RCC 7860 (cell line): Measurements from ENCODE around the gene PRSS8.
"Not testable (repeated sequence)": the region's sequence is repeated elsewhere in the genome, so short reads cannot be mapped to it uniquely, and the experiment has no call there.

Experiments
- DNase-seq: peaks from one replicate; pipeline ENCODE4 v3.0.0-alpha.2; 2015; ENCODE audit warnings: low spot score
- FAIRE-seq: peaks from 2 replicates; lab custom pipeline; 2012; peaks lifted over from hg19 to GRCh38; lab: Jason Lieb, UNC

Gene PRSS8

DNA sequence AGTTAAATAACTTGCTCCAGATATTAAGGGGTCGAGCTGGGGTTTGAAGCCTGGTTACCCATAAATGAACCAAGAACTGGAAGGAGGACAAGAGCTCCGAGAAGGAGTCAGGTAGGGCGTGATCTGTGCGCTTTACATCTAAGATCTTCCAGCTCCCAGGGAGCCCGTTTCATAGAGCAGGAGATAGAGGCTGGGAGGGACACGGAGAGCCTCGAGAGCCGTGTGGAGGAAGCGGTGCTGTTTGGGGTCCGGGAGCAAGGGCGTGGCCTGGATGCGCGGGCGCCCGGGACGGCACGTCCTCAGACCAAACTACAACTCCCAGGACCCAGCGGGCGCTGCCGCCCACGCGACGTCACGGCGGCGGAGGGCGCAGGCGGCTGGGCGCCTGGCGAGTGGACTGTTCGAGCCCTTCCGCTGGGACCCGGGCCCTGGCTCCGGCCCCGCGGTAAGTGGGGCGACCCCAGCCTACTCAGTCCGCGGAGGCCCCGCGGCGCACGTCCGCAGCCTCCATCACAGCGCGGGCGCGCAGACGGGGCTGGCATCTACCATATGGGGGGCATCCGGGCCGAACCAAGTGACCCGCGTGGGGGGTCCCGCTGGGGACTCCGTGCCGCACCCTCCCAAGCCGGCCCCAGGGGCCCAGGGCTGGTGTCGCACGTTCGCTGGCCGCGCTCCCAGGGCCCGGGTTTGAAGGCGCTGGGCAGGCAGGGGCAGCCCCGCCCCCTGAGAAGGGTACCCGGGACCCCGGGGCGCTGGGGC is 27.3 kb downstream of the PRSS8 start, which contains the start of gene BCKDK:
BCKDK (plus strand) TSS at position 352 of the 759 bp plus-strand sequence. CDS start 838 bp downstream, outside the sequence.
- FAIRE-seq (no peak), DNase-seq (peak; percentile 49)

DNA sequence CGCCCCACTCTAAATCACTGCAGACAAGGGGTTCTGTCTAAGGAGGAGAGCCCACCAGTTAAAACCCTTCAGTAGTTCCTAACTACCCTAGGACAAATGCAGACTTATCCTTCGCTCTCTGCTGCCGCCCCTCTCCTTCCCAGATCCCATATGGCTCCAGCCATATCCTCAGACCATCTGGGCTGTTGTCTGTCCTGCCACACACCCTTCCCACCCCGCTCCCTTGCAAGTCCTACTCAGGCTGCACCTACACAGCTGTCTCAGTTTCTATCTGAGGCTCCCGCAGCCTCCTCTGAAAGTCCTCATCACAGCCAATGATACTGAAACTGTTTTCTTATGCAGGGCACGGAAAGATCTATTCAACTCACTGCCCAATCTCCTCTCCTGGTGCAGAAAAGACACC is 28.1 kb downstream of the PRSS8 start:
- no peak for DNase-seq
- no peak for FAIRE-seq

DNA sequence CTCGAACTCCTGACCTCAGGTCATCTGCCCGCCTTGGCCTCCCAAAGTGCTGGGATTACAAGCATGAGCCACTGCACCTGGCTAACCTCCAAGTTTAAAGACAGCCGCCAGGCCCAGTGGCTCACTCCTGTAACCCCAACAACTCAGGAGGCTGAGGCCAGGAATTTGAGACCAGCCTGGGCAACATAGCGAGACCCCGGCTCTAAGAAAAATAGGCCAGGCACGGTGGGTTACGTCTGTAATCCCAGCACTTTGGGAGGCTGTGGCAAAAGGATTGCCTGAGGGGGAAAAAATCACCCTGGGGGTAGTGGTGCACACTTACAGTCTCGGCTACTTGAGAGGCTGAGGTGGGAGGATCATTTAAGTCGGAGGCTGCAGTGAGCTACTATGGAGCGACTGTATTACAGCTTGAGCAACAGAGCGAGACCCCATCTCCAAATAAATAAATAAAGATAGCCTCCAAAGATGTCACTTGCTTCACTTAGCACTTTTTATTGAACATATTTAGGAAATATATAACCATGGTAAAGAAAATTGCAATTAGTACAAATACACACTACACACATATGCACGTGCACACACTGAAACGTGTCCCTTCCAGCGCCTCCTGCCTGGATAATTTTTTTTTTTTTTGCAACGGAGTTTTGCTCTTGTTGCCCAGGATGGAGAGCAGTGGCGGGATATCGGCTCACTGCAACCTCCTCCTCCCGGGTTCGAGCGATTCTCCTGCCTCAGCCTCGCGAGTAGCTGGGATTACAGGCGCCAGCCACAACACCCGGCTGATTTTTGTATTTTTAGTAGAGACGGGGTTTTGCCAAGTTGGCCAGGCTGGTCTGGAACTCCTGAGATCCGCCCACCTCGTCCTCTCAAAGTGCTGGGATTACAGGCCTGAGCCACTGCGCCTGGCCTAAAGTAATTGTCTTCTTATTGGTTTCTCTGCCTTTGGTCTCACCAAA is 28.7 kb downstream of the PRSS8 start:
- DNase-seq: no peak
- no peak for FAIRE-seq

DNA sequence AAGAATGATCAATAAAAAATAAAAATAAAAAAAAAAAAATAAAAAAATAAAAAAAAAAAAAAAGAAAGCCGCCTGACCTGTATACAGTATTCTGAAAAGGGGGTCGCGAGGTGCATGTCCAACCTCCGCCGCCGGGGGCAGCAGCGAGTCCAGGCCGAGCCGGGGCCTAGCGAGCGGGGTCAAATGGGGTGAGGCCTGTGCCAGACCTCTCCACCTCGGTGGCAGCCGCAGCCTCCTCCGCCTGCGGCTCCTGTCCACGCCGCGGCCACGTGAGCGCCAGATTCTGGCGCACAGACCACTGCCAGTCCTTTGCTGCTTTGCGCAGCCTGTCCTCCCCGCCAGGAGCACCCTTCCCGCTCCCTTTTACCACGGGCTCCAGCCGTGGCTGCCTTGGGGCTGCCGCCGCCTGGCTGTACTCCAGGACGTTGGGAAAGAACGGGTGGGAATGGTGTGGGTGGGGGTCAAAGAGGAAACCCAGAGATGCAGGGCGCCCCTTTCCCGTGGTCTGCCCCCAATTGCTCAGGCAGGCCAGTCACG is 29.8 kb downstream of the PRSS8 start:
- FAIRE-seq (no peak), DNase-seq (peak; percentile 48)

DNA sequence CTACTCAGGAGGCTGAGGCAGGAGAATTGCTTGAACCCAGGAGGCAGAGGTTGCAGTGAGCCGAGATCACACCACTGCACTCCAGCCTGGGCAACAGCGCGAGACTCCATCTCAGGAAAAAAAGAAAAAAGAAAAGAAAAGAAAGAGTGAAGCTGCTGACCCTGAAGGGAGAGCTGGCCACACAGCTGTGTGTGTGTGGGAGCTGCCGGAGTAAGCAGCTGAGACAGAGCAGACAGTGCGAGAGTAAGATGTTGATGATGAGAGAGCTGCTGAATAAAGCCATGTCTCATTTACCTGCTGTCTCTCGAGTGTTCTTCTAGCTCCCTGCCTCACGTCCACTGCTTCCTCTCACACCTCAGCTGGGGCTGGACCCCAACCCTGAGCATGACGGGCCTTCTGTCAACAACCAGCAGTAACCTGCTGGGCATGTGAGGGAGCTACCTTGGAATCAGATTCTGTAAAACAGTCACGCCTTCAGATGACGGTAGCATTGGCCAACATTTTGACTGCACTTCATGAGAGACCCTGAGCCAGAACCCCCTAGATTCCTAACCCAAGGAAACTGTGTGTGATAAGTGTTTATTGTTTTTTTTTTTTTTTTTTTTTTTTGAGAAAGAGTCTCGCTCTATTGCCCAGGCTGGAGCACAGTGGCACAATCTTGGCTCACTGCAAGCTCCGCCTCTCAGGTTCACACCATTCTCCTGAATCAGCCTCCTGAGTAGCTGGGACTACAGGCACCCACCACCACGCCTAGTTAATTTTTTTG is 34.5 kb downstream of the PRSS8 start:
- not testable (repeated sequence) for DNase-seq, FAIRE-seq

DNA sequence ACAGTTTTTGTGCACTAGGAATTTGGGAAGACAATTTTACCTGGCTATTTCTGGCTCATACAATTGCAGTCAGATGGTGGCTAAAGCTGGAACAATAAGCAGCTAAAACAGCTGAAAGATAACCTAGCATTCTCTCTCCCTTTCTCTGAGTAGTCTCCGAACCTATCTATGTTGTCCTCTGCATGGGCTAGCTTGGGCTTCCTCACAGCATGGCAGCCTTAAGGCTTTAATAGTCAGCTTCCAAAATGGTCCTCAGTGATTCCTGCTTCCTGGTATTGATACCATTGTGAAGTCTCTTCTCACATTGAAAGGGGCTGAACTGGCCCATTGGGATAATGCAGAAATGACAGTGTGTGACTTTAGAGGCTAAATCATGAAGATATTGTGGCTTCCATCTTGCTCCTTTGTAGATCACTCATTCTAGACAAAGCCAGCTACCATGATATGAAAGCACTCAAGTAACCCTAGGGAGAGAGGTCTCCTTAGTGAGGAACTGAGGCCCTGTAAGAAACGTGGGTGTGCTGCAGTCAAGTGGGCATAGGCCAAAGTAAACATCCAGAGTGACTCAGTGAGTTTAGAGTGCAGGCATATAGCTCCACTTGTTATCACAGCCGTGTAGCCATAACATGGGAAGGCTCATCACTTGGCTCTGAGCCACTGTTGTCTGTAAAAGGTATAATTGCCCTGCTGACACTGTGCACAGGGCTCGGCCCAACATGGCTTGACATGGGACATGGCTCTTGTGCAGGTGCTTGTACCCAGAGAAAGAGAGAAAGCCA is 35.5 kb downstream of the PRSS8 start:
- FAIRE-seq (no peak), DNase-seq (peak; percentile 41)

DNA sequence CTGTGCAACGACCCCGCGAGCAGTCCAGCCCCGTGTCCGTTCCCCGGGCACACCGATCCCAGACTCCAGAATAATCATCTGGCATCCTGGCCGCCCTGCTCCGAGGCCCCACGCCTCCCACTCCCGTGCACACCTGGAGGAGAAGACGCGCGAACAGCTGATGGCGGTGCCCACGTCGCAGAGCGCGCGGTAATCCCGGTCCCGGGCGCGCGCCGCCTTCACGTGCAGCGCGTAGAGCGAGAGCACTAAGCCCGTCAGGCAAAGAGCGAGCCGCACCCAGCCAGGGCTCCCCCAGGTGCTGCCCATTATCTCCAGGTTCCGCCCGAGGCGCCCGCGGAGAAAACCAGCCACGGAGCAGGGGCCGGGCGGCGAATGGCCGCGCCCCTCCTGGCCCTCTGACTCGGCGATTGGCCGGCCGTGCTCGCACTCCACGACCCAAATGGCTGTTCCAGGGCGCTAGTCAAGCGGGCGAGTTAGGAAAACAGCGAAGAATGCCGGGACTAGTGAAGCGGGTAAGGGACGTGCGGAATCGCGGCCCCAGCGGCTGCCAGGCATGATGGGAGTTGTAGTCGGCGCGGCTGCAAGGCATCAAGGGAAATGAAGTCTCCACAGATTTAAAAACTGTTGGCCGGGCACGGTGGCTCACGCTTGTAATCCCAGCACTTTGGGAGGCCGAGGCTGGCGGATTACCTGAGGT is 41.0 kb downstream of the PRSS8 start, which contains the start of gene VKORC1:
VKORC1 (minus strand) TSS at position 374 of the 697 bp plus-strand sequence; CDS start at position 306, 68 bp downstream.
- FAIRE-seq (peak; percentile 88), DNase-seq (peak; percentile 96)

DNA sequence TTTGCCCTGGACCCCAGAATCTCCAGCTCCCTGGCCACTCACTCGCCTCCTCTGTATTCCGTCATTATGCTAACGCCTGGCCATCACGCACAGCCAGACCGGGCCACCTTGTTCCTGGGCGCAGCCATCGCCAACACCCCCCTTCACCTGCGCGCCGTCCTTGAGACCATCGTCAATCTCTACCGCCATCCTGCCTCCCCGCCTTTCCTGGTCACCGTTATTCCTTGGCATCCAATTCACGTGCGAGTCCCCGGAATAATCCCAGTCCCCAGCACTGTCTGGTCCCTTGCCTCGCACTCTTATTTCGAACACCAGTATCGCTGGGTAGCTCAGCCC is 41.5 kb downstream of the PRSS8 start:
- no peak for FAIRE-seq
- no peak for DNase-seq

DNA sequence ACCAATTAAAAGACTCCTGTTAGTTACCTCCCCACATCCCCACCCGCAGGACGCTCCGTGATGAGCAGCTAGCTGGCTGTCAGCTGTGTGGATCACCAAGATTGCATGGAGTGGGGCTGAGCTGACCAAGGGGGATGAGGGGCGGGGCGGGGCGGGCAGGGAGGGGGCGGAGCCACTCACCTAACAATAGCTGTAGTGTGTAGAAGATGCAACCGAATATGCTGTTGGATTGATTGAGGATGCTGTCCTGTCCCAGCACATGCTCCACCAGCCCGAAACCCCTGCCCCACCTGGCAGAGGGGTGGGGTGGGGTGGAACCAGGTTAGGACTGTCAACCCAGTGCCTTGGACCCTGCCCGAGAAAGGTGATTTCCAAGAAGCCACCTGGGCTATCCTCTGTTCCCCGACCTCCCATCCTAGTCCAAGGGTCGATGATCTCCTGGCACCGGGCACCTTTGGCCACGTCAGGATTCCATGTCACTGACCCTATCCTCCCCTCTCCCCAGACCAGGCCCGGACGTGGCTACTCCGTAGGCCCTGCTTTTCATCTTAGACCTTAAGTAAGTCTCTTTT is 42.3 kb downstream of the PRSS8 start:
- peak; percentile 30 for DNase-seq

DNA sequence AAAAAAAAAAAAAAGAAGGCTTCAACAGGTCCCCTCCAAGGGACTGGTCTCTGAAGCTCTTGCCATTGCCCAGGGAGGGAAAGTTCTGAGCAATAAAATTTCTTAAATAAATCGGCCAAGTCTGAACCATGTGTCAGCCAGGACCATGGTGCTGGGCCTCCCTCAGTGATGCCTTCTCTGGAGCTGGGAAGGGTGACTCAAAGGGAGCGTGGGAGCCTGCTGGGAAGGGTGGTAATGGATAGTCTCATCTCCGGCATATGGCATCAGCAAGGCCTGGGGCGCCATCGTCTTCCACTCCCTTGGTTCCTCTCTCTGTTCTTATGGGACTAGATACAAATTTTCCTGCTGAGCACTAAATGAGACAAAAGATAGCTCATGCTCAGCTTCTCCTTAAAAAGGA is 43.2 kb downstream of the PRSS8 start:
- DNase-seq: no peak

More for the DNA sequence above, 42.3 kb downstream of the PRSS8 start:
- FAIRE-seq: no peak

DNA sequence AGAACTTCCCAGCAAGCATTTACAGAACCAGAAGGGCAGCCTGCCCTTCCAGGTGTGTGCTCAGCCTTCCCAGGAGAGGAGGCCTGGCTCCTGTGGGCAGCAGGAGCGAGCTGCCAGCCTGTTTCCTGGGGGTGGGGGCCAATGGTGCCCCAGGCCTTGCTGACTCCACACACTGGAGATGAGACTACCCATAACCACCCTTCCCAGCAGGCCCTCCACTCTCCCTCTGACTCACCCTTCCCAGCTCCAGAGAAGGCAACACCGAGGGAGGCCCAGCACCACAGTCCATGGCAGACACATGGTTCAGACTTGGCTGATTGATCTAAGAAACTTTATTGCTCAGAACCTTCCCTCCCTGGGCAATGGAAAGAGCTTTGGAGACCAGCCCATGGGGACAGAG is 45.0 kb downstream of the PRSS8 start:
- FAIRE-seq: no peak
- peak; percentile 57 for DNase-seq

More for the DNA sequence above, 43.2 kb downstream of the PRSS8 start:
- no peak for FAIRE-seq

DNA sequence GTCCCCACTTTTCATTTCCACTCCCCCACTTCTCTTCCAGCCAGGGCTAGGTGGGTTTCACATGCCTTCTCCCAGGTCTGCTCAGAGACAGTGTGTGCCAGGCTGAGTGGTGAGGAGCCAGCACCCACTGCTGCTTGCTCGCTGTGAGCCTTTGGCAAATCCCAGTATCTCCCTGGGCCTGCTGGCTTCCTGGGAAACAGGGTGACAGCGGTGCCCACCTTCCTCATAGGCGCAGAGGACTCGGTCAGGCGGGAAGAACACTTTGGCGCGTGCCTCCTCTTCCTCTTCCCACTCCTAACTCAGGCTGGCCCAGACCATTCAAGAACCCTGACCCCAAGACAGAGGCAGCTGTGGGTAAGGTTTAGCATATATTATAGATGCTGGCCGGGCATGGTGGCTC is 46.3 kb downstream of the PRSS8 start:
- DNase-seq (no peak), FAIRE-seq (no peak)

DNA sequence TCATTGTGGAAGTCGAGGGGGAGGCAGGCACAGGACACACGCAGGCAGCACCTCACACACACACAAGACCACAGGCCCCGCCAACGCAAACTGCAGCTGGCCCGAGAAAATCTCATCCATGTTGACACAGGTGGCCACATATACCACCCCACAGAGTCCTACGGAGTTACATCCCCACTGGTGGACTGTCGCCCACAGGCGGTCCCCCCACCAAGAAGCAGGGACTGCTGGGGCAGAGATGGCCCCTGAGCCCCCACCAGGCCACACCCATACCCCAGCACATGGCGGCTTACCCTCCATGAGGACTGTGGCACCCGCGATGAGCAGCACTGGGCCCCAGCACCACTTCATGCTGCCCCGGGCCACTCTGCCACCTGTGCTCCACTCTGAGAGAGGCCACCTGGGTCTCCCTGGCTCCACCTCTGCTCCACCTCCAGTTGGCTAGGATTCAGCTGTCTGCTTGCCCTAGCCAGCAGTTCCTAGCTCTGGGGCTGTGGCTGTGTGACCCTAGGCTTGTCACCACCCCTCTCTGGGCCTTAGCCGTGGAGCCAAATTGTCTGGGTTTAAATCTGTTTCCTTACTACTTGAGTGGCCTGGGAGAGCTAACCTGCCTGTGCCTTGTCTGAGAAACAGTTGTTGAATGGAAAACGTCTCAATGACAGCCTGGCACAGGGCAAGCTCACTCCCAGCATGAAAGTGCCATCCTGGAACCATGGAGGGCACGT is 46.9 kb downstream of the PRSS8 start, which contains the start of gene PRSS53:
PRSS53 (minus strand) TSS at position 485 of the 725 bp plus-strand sequence; CDS start at position 351, 134 bp downstream.
- FAIRE-seq (no peak), DNase-seq (no peak)

DNA sequence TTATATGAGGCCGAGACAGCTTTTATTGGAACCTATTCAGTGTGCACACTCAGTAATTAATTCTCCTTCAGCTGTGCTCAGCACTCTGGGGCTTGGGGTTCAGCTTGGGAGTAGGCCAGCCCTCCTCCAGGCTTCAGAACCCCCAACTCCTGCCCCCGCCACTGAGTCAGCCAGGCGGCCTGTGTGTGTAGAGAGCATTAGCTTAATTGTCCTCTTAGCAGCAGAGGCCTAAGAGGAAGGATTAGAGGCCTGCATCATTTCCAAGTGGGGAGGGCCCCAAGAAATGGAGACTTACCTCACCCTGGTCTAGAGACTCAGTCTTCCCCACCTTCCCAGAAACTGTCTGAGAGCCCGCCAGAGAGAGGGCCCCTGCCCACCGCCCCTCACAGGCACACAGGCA is 47.6 kb downstream of the PRSS8 start:
- FAIRE-seq (no peak), DNase-seq (no peak)

DNA sequence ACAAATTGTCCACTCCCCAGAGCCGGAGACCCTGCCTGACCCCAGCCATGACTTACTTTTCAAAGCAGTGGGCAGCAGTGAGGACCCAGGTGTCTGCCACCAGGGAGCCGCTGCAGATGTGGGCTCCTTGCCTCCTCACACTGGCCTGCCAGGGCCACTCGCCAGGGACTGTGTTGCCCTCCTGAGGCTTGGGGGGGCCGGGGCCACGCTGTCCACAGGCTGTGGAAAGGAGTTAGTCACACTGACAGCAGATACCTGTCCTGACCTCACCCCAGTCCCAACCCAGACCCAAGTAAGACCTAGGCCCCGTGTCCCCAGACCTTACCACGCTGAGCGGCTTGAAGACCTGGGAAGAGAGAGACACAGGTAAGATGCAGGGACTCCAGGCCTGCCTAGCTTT is 48.0 kb downstream of the PRSS8 start:
- DNase-seq (no peak), FAIRE-seq (no peak)

DNA sequence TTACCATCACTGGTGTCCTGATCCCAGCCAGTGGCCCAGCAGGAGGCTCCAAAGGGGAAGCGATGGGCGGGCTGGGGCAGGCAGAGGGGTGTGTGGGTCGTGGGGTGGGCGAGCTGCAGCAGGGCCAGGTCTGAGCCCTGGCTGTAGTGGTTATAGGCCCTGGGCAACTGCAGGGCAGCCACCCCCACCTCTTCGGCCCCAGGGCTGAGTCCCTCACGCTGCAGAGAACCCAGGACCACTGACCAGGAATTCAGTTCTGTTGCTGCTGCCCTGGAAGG is 49.0 kb downstream of the PRSS8 start:
- DNase-seq (no peak), FAIRE-seq (no peak)

DNA sequence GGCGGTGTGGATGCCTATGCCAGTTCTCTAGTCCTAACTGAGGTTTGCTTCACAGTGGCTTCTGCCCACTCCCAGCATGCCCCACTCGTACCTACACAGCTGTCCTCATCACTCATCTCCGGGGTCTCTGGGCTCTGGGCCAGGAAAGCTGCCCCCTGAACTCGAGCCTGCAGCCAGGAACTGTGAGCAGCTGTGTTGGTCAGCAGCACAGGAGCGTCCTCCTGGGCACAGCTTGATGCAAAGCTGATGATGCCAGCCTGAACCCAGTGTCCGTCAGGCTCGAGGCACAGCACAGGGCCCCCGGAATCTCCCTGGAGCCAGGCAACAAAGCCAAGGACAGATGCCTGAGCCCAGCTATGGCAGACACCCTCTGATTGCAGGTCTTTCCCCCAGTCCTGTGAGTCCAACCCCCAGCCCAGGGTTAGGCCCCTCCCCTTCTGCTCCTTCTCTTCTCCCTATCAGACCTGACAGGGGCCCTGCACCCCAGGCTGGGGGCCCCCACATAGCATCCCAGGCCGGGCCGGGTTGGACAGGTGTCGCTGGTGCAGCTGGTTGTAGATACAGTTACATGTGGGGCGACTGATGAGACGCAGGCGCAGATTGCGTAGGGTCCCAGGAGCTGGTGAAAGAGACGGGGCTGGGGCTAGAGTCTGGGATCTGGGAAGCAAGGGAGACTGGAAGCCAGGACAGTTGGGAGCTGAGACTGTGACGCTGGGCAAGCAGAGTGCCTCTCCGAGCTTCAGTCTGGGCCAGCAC is 49.5 kb downstream of the PRSS8 start:
- no peak for DNase-seq
- FAIRE-seq: no peak

DNA sequence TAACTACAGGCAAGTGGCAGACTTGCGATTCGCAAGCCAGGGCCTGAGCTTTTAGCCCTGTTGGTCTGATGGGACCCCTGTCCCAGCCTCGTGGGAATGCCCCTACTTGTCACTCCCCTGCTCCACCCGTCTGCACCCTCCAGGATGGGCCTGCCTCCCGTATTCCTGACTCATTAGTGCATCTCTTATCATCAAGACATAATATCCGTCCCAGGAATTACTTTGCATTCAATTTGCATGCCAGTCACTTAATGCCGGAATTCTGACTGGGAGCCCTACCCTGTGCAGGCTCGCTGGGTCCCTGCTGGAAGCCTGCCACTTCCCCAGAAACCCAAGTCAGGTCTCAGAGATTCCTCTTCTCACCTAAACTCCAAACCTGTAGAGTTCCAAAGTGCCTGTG is 50.1 kb downstream of the PRSS8 start:
- DNase-seq (no peak), FAIRE-seq (no peak)
